Colon (tissue), 2 donors: ENCODE data around the gene BEST3.

Source experiments
- FAIRE-seq: peaks from 2 replicates; lab custom pipeline; 2012; peaks lifted over from hg19 to GRCh38; lab: Jason Lieb, UNC
- donor health status: control.
- donor health status: control.

Gene BEST3

DNA sequence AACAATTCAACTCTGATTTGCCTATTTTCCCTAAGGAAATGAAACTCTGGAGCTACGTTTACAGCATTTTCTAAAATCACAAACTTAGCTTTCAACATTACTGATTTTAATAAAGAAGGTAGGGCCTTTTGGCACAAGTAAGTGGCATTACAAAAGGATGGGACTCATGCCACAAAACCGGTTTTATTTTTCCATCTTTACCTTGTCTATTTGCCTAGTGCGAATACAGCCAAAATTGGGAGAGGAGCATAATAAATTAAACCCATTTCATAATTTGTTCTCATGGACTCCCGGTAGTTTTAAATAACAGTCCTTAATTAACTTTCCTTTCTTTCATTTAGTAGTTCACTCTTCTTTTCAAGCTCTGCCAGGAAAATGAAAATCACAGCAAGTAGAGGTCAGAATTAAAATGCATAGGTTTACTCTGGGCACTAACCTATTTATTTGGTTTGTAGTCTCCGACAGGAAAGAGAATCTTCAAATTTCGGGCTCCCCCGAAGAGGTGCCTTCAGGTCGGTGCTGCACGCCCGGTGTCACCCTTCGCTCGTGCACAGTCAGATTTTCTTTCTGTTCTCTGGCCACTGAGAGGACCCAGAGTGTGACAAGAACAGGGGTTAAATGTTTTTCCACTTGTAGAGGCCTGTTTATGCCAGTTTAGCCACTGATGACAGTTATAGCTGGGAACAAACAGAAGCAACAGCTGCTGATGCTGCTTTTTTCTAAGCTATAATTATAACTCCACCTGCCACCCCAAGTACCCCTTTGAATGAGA lies at the start of gene BEST3:
BEST3 (minus strand) TSS at position 535 of the 772 bp plus-strand sequence. CDS start 1,505 bp downstream, outside the sequence.
- FAIRE-seq: no peak

DNA sequence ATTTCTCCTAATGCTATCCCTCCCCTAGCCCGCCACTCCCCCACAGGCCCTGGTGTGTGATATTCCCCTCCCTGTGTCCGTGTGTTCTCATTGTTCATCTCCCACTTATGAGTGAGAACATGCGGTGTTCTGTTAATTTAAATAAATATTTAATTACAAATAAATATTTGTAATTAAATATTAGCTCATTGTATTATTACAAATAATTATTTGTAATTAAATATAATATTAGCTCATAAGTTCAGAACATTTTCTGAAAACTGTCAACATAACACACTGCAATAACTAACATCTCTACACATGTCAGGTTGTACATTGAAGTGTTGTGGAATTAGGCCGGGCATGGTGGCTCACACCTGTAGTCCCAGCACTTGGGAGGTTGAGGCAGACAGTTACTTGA lies 45.0 kb upstream of the BEST3 start:
- FAIRE-seq: no peak

DNA sequence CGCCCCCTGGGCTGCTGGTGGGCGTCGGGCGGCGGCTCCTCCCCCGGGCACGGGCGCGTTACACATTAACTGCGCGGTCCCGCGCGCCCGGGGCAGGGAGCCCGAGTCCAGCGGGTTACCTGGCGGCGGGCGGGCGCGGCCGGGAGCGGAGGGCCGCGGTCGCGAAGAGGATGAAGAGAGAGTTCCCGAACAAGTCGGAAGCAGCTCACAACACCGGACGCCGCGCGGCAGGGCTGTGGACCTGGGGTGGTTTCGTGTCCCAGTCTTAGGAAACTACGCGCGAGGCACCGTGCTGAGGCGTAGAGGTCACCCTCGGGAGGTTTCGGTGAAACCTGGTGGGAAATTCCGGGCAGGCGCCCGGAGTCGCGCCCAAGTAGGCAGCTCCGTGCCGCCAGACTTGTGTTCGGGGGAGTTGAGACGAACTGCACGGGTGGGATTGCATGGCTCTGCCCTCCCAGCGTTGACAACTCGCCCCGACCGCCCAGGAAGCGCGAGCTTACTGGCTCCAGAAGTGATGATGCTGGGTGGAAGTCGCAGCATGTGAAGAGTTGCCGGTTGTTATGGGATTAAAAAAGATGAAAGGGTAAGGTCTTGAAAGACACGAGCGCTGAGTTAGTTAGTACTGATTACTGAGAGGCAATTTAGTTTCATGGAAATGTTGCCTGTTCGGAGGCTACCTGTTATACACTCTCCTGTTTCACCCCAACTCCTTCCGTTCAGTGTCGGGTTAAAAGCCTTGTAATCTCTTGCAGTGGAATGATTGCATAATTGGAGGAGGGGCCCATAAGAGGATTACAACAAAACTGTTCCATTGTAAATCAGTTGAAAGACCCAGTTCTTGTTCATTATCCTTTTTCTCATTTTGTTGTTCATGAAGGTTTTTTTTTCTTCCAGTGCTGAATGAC lies 40.4 kb upstream of the BEST3 start:
- no peak for FAIRE-seq

DNA sequence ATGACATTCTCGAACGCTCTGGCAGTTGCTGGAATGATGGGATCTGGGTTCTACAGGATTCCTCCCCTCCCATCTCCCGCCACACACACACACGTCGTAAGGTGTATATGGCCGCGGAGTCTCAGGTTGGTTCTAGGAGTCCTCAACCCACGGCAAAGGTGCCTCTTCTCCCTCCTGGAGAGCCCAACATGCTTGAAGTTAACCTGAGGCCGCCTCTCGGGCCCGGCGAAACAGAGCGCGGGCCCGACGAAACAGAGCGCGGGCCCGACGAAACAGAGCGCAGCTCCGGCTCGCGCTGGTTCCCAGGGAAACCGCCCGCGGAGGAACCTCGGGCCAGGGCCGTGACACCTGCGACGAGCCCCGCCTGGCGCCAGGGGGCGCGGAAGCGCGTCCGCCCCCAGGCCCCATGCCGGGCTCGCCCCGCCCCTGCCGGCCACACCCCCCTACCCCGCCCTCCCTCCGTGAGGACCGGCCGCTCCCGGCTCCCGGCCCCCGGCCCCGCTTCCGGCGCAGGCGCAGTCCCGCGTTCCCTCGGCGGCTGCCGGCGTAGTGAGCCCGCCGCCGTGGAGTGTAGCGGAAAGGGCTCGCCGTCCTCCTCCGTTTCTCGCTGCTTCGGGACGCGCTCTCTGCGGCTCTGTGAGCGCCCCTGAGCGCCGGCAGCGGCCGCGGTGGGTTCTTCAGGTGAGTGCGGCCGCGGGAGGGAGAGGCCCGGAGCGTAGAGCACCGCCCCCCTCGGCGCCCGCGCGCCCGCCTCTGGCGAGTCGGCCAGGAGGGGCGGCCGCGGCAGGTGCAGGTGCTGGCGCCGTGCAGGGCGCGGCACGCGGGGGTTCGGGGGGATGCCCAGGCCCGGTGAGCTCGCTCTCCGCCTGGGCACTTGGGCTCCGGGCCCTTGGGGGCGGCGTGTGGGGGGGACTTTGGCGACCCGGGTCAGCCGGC lies 39.5 kb upstream of the BEST3 start, which contains the start of gene RAB3IP:
RAB3IP (plus strand) TSS at position 510 of the 936 bp plus-strand sequence. CDS start 16,549 bp downstream, outside the sequence.
- no peak for FAIRE-seq

DNA sequence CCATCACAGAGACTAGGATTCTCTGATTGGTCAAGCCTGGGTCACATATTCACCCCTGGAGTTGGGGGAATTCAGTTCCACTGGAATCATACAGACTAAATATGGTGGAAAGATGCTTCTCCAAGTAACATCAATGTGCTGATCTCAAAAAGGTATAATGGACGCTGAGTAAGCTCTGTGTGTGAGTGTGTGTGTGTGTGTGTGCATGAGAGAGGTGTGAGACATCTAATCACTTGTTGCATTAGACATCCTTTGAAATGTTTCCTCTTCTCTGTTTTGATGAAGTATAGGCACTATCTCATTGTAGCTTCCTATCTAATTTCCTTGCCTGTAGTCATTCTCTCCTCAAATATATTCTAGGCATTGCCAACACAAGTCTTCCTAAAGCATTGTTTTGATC lies 34.5 kb upstream of the BEST3 start:
- FAIRE-seq: no peak

DNA sequence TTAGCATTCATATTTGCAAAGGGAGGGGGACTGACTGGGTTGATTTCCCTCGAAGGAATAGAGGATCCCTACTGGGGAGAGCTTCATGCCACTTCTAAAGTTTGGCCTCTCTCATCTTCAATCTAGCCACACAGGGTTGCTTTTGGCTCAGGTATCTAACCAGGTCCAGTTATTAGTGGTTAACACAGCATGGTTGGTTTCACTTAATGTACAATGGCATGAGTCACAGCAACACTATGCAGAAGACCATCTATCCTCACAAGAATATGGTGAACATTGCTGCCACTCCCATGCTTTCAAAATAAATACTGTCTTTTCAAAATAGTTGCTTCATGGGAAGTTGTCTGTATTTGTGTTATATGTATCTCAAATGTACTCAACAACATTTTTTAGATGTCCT lies 33.0 kb upstream of the BEST3 start:
- FAIRE-seq: no peak

DNA sequence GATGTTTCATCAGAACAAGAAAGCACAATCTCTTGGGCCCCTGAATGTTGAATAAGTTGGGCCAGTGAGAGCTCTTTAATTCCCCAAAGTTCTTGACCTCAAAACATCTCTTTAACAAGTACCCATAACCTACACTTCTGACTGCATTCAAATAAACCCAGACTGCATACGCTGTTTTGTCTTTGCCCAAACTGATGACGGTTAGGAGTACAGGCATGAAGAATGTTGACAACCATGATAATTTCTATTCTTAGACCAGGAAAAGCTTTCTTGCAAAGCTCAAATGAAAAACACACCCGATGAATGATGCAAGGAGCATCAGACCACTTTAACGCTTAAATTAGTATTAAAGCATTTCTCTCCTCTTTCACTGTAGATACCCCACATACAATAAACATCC lies 27.8 kb upstream of the BEST3 start:
- FAIRE-seq: no peak

DNA sequence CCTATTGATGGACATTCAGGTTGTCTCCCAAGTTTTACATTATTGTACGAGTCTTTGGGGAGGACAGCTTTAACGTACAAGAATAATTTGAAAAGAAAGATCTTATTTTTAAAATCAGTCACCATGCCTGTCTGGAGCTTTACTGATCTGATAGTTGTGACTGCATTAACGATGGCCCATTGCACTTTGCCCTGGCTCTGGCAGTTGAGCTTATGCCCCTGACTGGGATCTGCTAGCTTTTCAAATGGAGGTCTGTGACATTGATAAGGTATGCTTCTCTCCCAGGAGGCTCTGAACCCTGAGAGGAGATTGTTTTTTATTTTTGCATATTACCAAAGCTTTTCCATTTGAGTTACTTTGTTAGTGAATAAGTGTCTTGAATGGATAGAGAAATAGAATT lies 21.6 kb upstream of the BEST3 start:
- no peak for FAIRE-seq

DNA sequence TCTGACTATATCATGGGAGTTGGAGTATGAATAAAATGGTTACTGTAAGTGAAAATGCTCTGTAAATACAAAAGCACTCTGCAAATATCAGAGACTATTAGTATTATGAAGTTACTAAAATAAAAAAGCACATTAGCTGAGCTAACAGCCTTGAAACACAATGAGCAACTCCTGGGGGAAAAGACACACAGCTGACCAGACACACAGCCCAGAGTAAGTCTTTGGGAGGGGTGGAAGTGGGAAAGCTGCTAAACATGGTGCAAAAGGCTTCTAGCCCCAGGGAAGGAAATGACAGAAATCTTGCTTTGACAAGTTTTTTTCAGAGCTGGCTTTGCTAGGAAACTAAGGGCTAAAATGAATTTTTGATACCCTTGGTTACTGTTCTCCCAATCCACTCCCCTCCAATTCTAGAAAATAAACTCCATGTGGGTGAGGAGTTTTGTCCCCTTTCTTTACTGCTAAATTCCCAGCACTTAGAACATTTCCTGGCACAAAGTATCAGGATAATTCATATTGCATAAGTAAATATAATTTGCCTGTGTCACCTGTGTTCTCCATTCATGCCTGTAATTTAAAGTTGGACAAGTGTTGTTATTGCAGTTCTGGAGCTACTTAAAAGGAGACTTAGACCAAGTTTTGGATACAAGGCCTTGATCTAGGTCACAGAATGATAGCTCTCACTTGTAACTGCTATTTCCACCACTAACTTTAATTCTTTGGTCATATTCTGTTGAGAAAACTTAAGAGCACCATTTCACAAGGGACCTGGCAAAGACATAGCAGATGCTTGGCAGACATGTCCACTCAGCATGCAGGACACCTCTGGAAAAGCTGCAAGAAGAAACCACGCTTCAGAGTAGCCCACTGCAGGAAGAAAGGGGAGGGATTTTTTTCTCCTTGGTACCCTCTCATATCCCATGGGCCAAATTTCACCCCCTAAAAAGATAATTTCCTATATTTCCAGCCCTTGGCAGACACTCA lies 20.5 kb upstream of the BEST3 start:
- no peak for FAIRE-seq

DNA sequence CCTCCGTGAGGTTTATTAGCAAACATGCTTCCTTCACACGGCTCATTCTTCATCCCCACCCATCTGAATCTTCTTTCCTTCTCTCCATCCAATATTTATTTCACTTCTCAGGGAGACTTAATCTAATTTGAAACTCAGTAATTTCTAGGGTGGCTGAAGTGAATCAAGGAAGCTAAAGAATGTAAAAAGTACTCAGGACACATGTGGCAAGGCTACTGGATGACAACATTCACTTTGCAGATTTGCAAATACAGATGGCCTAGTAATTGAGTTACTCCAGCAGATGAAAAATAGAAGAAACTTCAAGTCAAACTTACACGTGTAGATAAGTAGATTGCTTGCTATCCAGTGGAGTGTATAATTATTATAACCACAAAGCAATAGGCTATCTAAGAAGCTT lies 15.4 kb upstream of the BEST3 start:
- FAIRE-seq: no peak

DNA sequence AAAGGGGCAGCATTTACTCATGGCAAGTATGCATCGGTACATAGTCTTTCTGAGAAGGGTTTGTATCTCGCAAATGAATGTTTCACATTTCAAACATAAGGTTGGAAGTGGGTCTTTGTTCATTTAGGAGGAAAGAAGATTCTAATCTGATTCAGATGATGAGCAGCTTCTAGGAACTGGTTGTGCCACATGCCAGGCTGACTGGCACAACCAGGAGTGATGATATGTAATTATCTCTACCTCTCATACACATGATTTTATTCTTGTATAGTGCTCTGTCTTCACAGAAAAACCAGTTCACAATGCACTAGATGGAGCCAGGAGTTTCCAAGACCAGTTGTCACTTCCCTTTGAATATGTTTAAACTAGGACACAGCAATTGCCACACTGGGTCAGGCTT lies 13.7 kb upstream of the BEST3 start:
- no peak for FAIRE-seq

DNA sequence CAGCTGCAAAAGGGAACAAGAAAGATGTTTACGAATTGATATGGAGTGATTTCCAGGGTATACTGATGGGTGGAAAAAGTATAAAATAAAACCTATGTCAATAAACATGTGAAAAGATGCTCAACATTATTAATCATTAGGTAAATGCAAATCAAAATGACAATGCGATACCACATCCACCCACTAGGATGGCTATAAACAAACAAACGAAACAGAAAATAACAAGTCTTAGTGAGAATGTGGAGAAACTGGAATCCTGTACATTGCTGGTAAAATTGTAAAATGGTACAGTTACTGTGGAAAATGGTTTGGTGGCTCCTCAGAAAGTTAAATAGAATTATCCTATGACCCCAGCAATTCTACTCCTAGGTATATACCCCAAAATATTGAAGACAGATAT lies 9.5 kb upstream of the BEST3 start:
- no peak for FAIRE-seq

DNA sequence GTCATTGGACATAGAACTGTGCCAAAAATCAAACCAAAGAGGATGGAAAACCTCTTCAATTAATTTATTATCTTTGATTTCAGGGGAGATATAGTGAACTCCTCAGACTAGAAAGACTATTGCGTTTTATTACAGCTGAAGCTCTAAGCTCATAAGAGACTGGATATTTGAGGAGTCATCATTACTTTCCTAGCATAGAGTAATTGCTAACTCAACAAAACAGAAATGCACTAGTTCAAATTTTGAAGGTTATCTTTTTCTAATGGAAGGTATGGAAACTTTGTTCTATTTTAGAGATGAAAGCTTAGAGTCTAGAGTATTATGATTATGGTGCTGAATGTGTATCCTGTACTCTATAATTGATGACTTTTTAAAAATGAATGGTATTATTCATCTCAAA lies 5.3 kb upstream of the BEST3 start:
- no peak for FAIRE-seq

DNA sequence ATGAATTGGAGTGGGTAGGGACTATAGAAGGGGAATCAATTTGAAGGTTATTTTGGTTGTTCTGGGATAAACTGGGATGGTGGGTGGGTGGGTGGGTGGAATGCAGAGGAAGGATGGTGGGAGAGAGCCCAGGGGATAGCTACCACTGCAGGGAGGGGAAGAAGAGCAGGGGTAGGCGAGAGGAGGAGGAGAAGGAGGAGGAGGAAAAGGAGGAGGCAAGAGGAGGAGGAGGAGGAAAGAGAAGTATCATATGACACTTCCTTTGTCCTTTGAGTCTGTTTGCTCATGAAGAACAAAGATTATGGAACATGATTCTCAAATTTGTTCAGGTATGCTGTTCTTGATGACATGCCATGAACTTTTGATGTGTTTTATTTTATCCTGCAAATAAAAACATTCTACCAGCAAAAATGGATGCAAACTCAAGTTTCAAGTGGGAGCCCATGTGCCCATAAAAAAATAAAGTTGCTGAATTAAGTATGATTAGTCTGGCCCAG lies 4.1 kb upstream of the BEST3 start:
- FAIRE-seq: no peak

DNA sequence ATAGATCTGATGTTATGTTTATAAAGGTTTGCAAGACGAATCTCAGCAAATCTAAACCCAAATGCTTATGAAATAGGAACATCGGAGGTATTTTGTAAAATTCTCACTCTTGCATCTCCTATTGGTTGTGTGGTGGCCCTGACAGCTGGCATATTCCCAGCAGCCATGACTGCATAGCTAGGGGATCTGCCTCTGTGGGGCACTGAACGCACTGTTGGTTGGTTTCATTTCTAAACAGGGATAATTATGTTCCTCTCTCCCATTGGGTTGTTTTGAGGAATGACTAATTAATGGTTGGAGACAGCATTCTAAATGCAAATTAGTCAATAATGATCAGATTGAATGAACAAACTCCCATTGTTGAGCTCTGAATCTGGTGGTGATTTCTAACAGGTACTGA lies 2.7 kb upstream of the BEST3 start:
- FAIRE-seq: no peak

DNA sequence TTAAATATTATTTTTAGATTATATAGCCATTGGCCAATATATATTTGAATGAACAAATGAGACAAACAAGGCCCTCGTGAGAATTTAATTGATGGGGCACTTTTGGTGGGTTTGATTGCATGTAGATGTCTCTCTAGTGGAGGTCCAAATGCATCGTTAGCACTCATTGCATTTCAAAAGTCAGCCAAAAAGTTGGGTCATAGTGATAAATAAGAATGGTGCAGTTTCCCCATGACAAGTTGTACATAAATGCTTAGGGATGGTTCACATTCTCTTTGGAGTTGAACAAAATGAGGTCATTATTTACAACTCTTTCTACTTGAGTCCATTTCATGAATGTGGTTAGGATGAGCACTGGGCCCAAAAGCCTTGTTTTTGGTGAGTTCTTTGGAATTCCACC lies 1.0 kb downstream of the BEST3 start:
- FAIRE-seq: no peak

DNA sequence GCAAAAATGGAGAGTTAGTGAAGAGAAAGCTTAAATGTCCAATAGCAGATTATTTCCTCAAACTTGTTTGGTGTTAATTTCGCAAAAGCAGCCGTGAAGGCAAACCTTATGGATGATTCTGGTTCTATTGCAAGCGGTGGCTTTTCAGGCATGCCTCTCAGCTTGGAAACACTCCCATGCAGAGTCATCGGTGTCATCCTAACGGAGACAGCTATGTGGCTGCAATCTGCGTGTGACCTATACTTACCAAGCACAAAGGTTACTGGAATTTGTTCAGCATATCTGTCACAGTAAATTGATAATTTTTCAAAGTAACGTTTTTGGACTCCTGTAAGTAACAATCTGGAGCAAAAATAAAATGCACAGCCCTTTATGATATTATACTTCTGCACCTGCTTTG lies 5.0 kb downstream of the BEST3 start:
- FAIRE-seq: no peak

DNA sequence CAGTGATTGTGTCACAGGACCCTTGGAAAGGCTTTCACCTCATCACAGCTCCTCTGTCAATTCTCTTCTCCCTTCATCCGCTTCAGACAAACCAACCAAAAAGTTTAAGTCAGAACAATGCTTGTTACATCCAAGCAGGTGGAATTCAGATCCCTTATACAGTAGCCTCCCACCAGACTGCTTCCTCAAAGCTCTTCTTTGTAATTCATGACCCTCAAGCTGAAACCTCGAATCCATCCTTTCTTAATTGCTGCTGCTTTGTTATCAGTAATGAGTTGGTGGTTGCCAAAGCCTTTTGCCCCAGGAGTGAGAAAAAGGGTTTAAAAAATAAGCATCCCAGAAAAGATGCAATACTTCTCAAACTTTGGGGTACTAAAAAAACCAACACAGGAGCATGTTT lies 9.5 kb downstream of the BEST3 start:
- FAIRE-seq: no peak

DNA sequence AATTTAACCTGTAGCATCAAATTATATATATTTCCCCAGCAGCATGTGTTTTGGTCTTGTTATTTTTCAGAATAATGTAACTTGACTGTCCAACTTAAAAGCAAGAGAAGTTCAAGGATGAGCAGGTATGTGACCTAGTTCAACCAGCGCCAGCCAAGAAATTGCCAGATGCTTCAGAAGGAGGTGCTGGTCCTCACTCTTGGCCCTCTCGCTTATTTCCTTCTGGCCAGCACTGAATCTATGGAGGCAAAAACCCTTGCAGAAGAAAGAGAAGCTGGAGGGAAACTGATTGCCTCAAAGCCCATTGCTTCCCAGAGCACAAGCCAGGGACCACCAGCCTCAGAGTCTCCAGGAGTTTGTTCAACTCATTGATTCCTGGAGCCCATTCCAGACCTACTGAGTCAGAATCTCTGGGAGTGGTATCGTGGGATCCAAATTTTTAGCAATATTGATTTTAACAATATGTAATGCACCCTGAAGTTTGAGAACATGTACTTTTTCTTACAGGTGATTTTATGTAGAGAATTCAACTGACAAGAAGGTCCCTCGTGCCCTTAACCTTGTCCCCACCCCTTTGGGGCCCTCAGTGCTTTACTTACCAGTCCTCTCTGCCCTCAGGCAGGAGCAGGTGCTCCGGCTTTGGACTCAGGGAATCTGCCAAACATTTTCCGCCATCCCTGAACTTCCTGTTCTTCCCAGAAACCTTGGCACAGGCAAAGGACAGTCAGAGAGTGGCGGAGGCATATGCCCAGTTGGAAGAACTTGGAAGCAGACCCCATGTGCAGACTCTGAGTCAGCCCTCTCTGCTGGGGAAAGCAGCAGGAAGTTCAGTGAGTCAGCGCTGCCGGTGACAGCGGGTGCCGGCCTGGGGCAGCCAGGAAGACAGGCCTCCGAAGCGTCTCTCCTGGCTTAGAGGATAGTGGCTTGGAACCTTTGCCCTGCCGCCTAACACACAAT lies 10.4 kb downstream of the BEST3 start:
- FAIRE-seq: no peak

DNA sequence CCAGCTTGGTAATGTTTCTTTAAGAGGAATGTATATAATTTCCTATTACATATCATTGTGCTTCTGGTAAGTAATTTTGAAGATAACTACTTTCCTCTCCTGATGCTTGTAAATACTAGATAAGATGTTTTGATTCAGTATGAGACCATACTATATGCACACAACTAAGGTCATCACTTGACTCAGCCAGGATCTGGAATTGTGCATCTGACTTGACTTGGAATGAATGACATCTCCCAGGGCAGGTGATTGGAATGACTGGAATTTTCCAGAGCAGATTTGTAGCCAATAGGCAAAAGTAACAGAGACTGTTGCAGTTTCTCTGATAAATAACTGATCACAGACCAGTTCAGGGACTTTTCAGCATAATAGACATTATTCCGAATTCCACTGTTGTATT lies 11.1 kb downstream of the BEST3 start:
- FAIRE-seq: no peak
